Natural killer cell treated with Interleukin-12 subunit alpha and Interleukin-12 subunit beta and Interleukin-15 and Interleukin-18, amount 100 ng/mL, for 72 hours (primary cell): ENCODE data around the gene PSAPL1. TPM values are rescaled to one million over a fixed set of nuclear protein-coding genes. Genes with fewer than 3 reads are reported as not detected.

ENCODE experiments used
- ATAC-seq, 2 donors: fragments of 150-1000 bp; cut with Tn5 transposase in 1 of 2; sonication (Bioruptor Pico), chemical (Tn5 transposase) in 1 of 2; 2 replicates each; pipeline ENCODE4 v1.10.0; 2021
- DNase-seq: peaks from one replicate; pipeline ENCODE4 v3.0.0; 2022; ENCODE audit warnings: low spot score
- H3K27ac Mint-ChIP-seq, 2 donors: 1 replicate in 1 of 2; 2 replicates in 1 of 2; pipeline ENCODE4 v1.8.0; 2022; ENCODE audit warnings: mixed read lengths in 2 of 2, mild to moderate bottlenecking in 1 of 2, moderate library complexity in 1 of 2
- H3K27me3 Mint-ChIP-seq, 2 donors: 1 replicate in 1 of 2; 2 replicates in 1 of 2; pipeline ENCODE4 v1.8.0; 2022; ENCODE audit warnings: mixed read lengths in 2 of 2
- H3K36me3 Mint-ChIP-seq: one replicate; pipeline ENCODE4 v1.8.0; 2022; ENCODE audit warnings: mixed read lengths
- H3K4me1 Mint-ChIP-seq, 2 donors: 1 replicate in 1 of 2; 2 replicates in 1 of 2; pipeline ENCODE4 v1.8.0; 2022; ENCODE audit warnings: low read depth in 2 of 2, mixed read lengths in 2 of 2, mild to moderate bottlenecking in 1 of 2
- H3K4me3 Mint-ChIP-seq: one replicate; pipeline ENCODE4 v1.8.0; 2022; ENCODE audit warnings: mixed read lengths
- H3K9me3 Mint-ChIP-seq: 2 replicates; pipeline ENCODE4 v1.8.0; 2022; ENCODE audit warnings: mixed read lengths
- total RNA-seq, 2 donors: library from RNA; stranded (reverse); gene quantifications; one replicate each; pipeline ENCODE4 v1.2.3, GENCODE V29; 2022

Gene PSAPL1, protein sequence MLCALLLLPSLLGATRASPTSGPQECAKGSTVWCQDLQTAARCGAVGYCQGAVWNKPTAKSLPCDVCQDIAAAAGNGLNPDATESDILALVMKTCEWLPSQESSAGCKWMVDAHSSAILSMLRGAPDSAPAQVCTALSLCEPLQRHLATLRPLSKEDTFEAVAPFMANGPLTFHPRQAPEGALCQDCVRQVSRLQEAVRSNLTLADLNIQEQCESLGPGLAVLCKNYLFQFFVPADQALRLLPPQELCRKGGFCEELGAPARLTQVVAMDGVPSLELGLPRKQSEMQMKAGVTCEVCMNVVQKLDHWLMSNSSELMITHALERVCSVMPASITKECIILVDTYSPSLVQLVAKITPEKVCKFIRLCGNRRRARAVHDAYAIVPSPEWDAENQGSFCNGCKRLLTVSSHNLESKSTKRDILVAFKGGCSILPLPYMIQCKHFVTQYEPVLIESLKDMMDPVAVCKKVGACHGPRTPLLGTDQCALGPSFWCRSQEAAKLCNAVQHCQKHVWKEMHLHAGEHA
- total RNA-seq = not detected

DNA sequence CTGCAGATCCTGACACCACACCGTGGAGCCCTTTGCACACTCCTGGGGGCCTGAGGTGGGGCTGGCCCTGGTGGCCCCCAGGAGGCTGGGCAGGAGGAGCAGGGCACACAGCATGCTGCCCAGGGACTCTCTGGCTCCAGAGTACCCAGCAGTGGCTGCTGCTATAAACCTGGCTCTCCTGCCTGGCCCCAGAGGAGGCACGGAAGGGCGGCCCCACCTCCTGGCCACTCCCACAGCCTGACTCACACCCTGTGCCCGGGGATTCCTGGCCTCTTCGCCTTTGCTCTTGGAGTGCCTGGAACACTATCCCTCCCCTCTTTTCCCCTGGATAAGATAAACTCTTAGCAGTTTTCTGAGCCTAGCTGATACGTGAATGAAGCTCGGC, at the start of gene PSAPL1:
PSAPL1 (minus strand) TSS at position 165 of the 385 bp plus-strand sequence; CDS start at position 114, 51 bp downstream.
- H3K9me3 Mint-ChIP-seq = no peaks in the 10 kb centered on the region
- ATAC-seq (peak in 1 of 2 donors; percentile 57), DNase-seq (no peak)
- peaks cover 21 to 27% of the 10 kb centered on the region in 2 donors for H3K27me3 Mint-ChIP-seq
- H3K4me1 Mint-ChIP-seq = peaks cover 10 to 14% of the 10 kb centered on the region in 2 donors
- H3K36me3 Mint-ChIP-seq = no peaks in the 10 kb centered on the region
- H3K27ac Mint-ChIP-seq = no peak within 1 kb of the TSS
- peak within 1 kb of the TSS; percentile 30 for H3K4me3 Mint-ChIP-seq

DNA sequence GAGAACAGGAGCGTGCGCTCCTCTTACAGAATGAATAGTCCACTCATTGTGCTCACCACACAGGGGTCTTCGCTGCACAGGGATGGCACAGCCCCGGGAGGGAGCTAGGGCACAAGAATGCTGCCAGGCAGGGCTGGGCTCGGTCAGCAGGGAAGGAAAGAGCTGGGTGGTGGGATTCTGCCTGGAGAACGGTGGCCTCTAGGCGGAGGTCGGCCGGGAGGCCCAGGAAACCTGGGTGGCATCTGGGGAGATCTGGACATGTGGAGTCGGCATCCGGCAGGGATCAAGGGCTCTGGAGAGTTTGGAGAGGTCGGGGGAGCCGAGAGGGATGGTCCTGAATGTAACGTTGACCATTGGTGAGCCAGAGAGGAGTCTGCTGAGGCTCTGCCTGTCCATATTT, 46.5 kb upstream of the PSAPL1 start:
- Mint-ChIP-seq H3K27me3 (peaks cover 0 to 3% of the 10 kb centered on the region in 2 donors), H3K36me3 (no peaks in the 10 kb centered on the region), H3K27ac (no peak overlapping the region), H3K9me3 (no peaks in the 10 kb centered on the region), H3K4me1 (no peaks in the 10 kb centered on the region), H3K4me3 (no peak overlapping the region)
- DNase-seq (no peak), ATAC-seq (no peak)

DNA sequence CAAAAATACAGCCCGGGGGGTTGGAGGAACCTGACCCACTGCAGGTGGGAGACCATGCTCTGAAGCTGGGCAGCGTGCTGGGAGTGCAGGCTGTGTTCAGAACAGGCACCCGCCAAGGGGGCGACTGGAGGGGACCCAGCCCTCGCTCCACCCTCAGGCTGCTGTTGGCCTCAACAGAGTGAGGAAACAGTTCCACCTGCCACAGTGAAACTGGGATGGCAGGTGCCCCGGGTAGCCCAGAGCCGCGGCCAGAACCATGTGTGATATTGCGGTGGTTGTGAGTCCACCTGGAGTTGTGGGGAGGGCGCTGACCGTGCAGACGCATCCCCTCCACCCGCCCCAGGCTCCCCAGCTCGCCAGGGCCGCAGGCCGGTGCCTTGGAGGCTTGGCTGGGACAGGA, 45.7 kb upstream of the PSAPL1 start:
- no peaks in the 10 kb centered on the region for H3K36me3 Mint-ChIP-seq
- DNase-seq (no peak), ATAC-seq (no peak)
- peaks cover 0 to 3% of the 10 kb centered on the region in 2 donors for H3K27me3 Mint-ChIP-seq
- no peak overlapping the region for H3K4me3 Mint-ChIP-seq
- no peaks in the 10 kb centered on the region for H3K4me1 Mint-ChIP-seq
- H3K27ac Mint-ChIP-seq = no peak overlapping the region
- no peaks in the 10 kb centered on the region for H3K9me3 Mint-ChIP-seq

DNA sequence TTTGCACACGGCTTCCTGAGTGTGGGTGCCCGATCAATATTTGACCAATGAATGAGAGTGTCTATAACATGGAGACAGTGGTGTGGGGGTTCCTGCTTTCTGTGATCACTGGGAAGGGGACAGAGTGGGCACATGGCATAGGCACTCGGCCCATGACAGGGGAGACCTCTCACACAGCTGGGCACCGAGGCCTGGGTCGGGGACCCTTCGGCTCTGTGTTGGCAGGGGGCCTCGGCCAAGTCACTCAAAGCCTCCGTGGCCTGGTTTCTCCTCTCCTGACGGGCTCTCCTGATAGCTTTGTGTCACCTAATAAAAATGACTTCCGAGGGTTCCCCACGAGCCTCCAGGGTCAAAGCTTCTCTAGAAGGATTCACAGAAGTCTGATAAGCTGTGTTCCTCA, 43.9 kb upstream of the PSAPL1 start:
- H3K9me3 Mint-ChIP-seq = no peaks in the 10 kb centered on the region
- DNase-seq = no peak
- no peaks in the 10 kb centered on the region for H3K4me1 Mint-ChIP-seq
- no peaks in the 10 kb centered on the region for H3K36me3 Mint-ChIP-seq
- no peaks in the 10 kb centered on the region for H3K27me3 Mint-ChIP-seq
- no peak overlapping the region for H3K27ac Mint-ChIP-seq
- no peak overlapping the region for H3K4me3 Mint-ChIP-seq
- no peak for ATAC-seq

GRCh38 chr4:7477695-7478094, 43.0 kb upstream of the PSAPL1 start:
- DNase-seq = no peak
- Mint-ChIP-seq H3K4me1 (no peaks in the 10 kb centered on the region), H3K36me3 (no peaks in the 10 kb centered on the region)

DNA sequence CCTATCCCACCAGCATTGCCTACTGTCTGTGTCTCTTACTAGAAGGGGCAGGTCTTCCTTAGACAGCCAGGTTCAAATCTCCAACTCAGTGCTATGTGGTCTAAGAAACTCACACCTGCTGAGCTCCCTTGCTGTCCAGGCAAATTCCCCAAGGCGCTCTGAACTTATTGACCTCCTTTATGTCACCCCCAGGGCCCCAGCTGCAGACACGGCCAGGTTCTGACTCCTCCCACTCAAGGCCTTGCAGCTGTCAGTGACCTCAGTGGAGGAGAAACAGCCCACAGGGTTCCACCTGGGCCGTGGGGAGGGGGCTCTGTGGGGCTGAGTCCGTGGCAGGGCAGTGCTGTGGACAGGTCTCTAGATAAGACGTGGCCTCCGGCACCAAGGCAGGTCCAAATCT, 42.1 kb upstream of the PSAPL1 start:
- Mint-ChIP-seq H3K4me3 (no peak overlapping the region), H3K36me3 (no peaks in the 10 kb centered on the region), H3K27ac (no peak overlapping the region), H3K9me3 (no peaks in the 10 kb centered on the region), H3K27me3 (peaks cover 5 to 6% of the 10 kb centered on the region in 2 donors), H3K4me1 (peaks cover 0 to 5% of the 10 kb centered on the region in 2 donors)
- DNase-seq (no peak), ATAC-seq (no peak)

More at GRCh38 chr4:7477695-7478094, 43.0 kb upstream of the PSAPL1 start:
- Mint-ChIP-seq H3K9me3 (no peaks in the 10 kb centered on the region), H3K27me3 (no peaks in the 10 kb centered on the region), H3K4me3 (no peak overlapping the region), H3K27ac (no peak overlapping the region)
- ATAC-seq = no peak

DNA sequence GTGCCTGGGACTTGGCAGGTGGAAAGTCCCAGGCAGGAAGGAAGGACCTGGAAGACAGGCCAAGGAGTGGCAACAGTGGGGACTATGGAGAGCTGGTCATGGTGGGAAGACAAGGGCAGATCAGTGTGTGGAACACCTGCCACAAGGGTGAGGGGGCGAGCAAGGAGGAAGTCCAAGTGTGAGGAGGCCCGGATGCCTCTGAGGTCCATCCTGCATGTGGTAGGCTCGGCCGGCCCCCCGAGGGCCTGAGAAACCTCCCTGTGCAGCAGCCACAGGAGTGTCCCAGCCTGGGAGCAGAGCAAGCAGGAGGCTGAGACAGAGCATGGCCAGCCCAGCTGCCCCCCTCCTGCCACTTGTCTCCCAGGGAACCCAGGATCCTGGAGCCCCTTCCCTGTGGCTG, 40.5 kb upstream of the PSAPL1 start:
- H3K4me3 Mint-ChIP-seq = no peak overlapping the region
- H3K36me3 Mint-ChIP-seq = no peaks in the 10 kb centered on the region
- H3K27ac Mint-ChIP-seq = no peak overlapping the region
- H3K27me3 Mint-ChIP-seq = peaks cover 7 to 11% of the 10 kb centered on the region in 2 donors
- ATAC-seq (no peak), DNase-seq (no peak)
- H3K4me1 Mint-ChIP-seq = peaks cover 0 to 5% of the 10 kb centered on the region in 2 donors
- H3K9me3 Mint-ChIP-seq = no peaks in the 10 kb centered on the region

DNA sequence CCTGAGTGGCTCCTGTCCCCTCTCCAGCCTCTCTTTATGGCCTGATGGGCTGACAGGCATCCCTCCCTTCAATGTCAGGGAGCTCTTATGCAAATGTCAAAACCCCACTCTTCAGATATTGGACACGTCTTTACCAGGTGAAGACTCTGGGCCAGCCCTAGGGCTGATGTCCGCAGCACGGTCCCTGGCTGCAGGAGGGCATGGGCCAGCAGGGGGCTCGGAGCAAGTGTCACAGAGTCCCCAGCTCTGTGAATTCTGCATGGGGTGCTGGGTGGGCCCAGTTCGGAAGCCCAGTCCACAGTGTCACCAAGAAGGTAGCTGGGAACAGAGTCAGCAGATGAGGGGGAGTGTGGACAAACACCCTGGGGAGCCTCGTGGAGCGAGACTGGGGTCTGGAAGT, 39.6 kb upstream of the PSAPL1 start:
- Mint-ChIP-seq H3K36me3 (no peaks in the 10 kb centered on the region), H3K27ac (no peak overlapping the region), H3K4me3 (no peak overlapping the region), H3K4me1 (peaks cover 0 to 5% of the 10 kb centered on the region in 2 donors), H3K27me3 (peaks cover 7 to 14% of the 10 kb centered on the region in 2 donors), H3K9me3 (no peaks in the 10 kb centered on the region)
- ATAC-seq = no peak
- DNase-seq = no peak

DNA sequence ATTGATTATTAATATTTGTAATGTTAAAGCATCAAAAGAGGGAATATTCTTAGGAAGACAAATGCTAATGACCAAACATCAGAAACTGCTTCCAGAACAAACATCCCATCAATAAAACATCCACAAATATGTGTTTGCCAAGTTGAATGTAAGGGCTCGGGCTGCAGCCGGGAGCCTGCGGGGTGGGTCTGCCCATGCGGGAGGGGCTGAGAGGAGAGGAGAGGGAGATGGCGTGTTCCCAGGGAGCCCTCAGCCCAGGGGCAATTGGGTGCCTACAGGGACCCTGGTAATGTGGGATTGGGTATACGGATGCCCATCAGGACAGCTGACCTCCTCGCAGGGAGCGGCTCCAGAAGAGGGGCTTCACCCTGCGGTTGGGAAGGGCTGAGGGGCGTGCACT, 38.4 kb upstream of the PSAPL1 start:
- H3K27ac Mint-ChIP-seq = no peak overlapping the region
- peaks cover 15 to 19% of the 10 kb centered on the region in 2 donors for H3K27me3 Mint-ChIP-seq
- no peaks in the 10 kb centered on the region for H3K36me3 Mint-ChIP-seq
- ATAC-seq (no peak), DNase-seq (no peak)
- no peaks in the 10 kb centered on the region for H3K9me3 Mint-ChIP-seq
- H3K4me1 Mint-ChIP-seq = peaks cover 6 to 10% of the 10 kb centered on the region in 2 donors
- no peak overlapping the region for H3K4me3 Mint-ChIP-seq

DNA sequence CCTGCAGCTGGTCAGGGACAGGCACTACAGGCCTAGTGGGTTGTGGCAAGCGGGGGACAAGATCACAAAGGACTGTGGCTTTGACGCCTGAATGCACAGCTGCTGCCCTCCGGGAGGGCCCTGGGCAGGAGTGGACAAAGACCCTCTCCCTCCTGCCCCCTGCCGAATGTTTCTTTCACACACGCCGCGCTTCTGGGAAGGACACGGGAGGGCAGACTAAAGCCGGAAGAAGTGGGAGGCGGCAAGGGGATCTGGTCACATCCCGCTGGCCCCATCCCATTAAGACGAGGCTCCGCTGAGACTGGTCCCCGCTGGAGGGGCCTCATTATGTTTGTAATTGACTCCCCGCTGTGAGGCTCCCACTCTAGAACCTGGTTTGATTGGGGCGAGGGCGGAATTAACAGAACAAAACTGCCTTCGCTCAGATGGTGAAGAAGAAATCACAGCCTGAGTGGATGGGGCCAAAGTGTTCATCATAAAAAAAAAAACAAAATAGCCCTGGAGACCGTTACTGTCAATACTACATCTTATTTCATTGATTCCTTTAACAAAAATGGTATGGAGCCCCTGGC, 37.8 kb upstream of the PSAPL1 start:
- ATAC-seq = no peak
- Mint-ChIP-seq H3K36me3 (no peaks in the 10 kb centered on the region), H3K4me3 (no peak overlapping the region), H3K4me1 (peaks cover 6 to 10% of the 10 kb centered on the region in 2 donors), H3K9me3 (no peaks in the 10 kb centered on the region), H3K27me3 (peaks cover 15 to 19% of the 10 kb centered on the region in 2 donors), H3K27ac (no peak overlapping the region)
- no peak for DNase-seq

- Mint-ChIP-seq H3K9me3 (no peaks in the 10 kb centered on the region), H3K36me3 (no peaks in the 10 kb centered on the region), H3K4me1 (peaks cover 6 to 10% of the 10 kb centered on the region in 2 donors), H3K4me3 (no peak overlapping the region), H3K27me3 (peaks cover 15 to 19% of the 10 kb centered on the region in 2 donors), H3K27ac (no peak overlapping the region)
- ATAC-seq = no peak
- no peak for DNase-seq
Observed at GRCh38 chr4:7470522-7471128, 35.9 kb upstream of the PSAPL1 start.

- Mint-ChIP-seq H3K27ac (no peak overlapping the region), H3K27me3 (peaks cover 15 to 19% of the 10 kb centered on the region in 2 donors), H3K4me1 (peaks cover 6 to 10% of the 10 kb centered on the region in 2 donors), H3K9me3 (no peaks in the 10 kb centered on the region), H3K4me3 (no peak overlapping the region), H3K36me3 (no peaks in the 10 kb centered on the region)
- DNase-seq = no peak
- no peak for ATAC-seq
Observed at GRCh38 chr4:7470111-7470510, 35.4 kb upstream of the PSAPL1 start.

GRCh38 chr4:7469023-7469422, 34.3 kb upstream of the PSAPL1 start:
- Mint-ChIP-seq H3K27ac (no peak overlapping the region), H3K4me3 (no peak overlapping the region), H3K9me3 (no peaks in the 10 kb centered on the region), H3K36me3 (no peaks in the 10 kb centered on the region), H3K4me1 (peaks cover 6 to 10% of the 10 kb centered on the region in 2 donors), H3K27me3 (peaks cover 15 to 19% of the 10 kb centered on the region in 2 donors)
- ATAC-seq = no peak
- DNase-seq = no peak

- Mint-ChIP-seq H3K36me3 (no peaks in the 10 kb centered on the region), H3K4me3 (no peak overlapping the region), H3K27me3 (peaks cover 15 to 21% of the 10 kb centered on the region in 2 donors), H3K9me3 (no peaks in the 10 kb centered on the region), H3K27ac (no peak overlapping the region), H3K4me1 (peaks cover 6 to 10% of the 10 kb centered on the region in 2 donors)
- ATAC-seq (no peak), DNase-seq (no peak)
Observed at GRCh38 chr4:7467471-7467870, 32.7 kb upstream of the PSAPL1 start.
